Neural progenitor cell (in vitro differentiated cells): ENCODE results near the gene KIRREL2. TPM values are rescaled to one million over a fixed set of nuclear protein-coding genes. Genes with fewer than 3 reads are reported as not detected.
A peak's percentile ranks its signal among the peaks of the same experiment; 100 is the strongest.

ENCODE experiments used
- DNase-seq: peaks from one replicate; pipeline ENCODE4 v3.0.0-alpha.2; 2016; ENCODE audit warnings: low spot score
- H2AFZ ChIP-seq: fragments of 200-600 bp; sonication (generic); replicated peaks from 2 replicates; pipeline ENCODE4 v1.6.1; 2016; ENCODE audit warnings: antibody characterized with exemption
- H3F3A ChIP-seq: fragments of 200-600 bp; sonication (generic); 2 replicates; pipeline ENCODE4 v1.6.1; 2016; ENCODE audit warnings: antibody characterized with exemption, low read depth
- H3K27ac ChIP-seq: fragments of 200-600 bp; sonication (generic); 2 replicates; pipeline ENCODE4 v1.5.1; 2016; ENCODE audit warnings: mild to moderate bottlenecking
- H3K27me3 ChIP-seq: fragments of 200-600 bp; sonication (generic); 2 replicates; pipeline ENCODE4 v1.6.1; 2016; ENCODE audit warnings: mild to moderate bottlenecking, moderate library complexity
- H3K36me3 ChIP-seq: fragments of 200-600 bp; sonication (generic); 2 replicates; pipeline ENCODE4 v1.5.1; 2016
- H3K4me1 ChIP-seq: fragments of 200-600 bp; sonication (generic); 2 replicates; pipeline ENCODE4 v1.6.1; 2016; ENCODE audit warnings: mixed run types
- H3K4me2 ChIP-seq: fragments of 200-600 bp; sonication (generic); 2 replicates; pipeline ENCODE4 v1.6.1; 2016
- H3K4me3 ChIP-seq: fragments of 200-600 bp; sonication (generic); 2 replicates; pipeline ENCODE4 v1.5.1; 2016
- H3K79me2 ChIP-seq: fragments of 200-600 bp; sonication (generic); 2 replicates; pipeline ENCODE4 v1.6.1; 2016; ENCODE audit warnings: low read depth
- H3K9ac ChIP-seq: fragments of 200-600 bp; sonication (generic); 2 replicates; pipeline ENCODE4 v1.6.1; 2016
- H3K9me3 ChIP-seq: fragments of 200-600 bp; sonication (generic); 2 replicates; pipeline ENCODE4 v1.5.1; 2016; ENCODE audit warnings: low read depth
- H4K20me1 ChIP-seq: fragments of 200-600 bp; sonication (generic); 2 replicates; pipeline ENCODE4 v1.6.1; 2016; ENCODE audit warnings: low read depth
- H3K27ac Mint-ChIP-seq: 3 replicates; pipeline ENCODE4 v1.8.0; 2021; ENCODE audit warnings: mixed read lengths
- H3K27me3 Mint-ChIP-seq: 2 replicates; pipeline ENCODE4 v1.8.0; 2022; ENCODE audit warnings: low read depth, mild to moderate bottlenecking, inconsistent platforms, moderate library complexity, mixed read lengths; ENCODE audit not compliant: insufficient read depth
- H3K36me3 Mint-ChIP-seq: 3 replicates; pipeline ENCODE4 v1.8.0; 2021; ENCODE audit warnings: mixed read lengths
- H3K4me1 Mint-ChIP-seq: 3 replicates; pipeline ENCODE4 v1.8.0; 2021; ENCODE audit warnings: mixed read lengths
- H3K4me3 Mint-ChIP-seq: 3 replicates; pipeline ENCODE4 v1.8.0; 2021; ENCODE audit warnings: mild to moderate bottlenecking, moderate library complexity, mixed read lengths
- H3K9me3 Mint-ChIP-seq: 3 replicates; pipeline ENCODE4 v1.8.0; 2020; ENCODE audit warnings: mixed read lengths
- EZH2 ChIP-seq: fragments of 200-600 bp; sonication (generic); IDR thresholded peaks from 2 replicates; pipeline ENCODE4 v1.6.1; 2017; ENCODE audit warnings: antibody characterized with exemption, mild to moderate bottlenecking, moderate library complexity
- EZH2phosphoT487 ChIP-seq: fragments of 200-600 bp; sonication (generic); IDR thresholded peaks from 2 replicates; pipeline ENCODE4 v1.6.1; 2017; ENCODE audit warnings: antibody characterized with exemption
- total RNA-seq: library from RNA; depleted of rRNA; stranded (reverse); fragments of >200 nt; gene quantifications from 2 replicates; pipeline ENCODE4 v1.2.3, GENCODE V29; 2015; ENCODE audit warnings: low replicate concordance
- TF ChIP-seq, protein P1 (sequence below): fragments of 200-600 bp; sonication (generic); IDR thresholded peaks from 2 replicates; pipeline ENCODE4 v1.5.1; 2017; ENCODE audit warnings: antibody characterized with exemption, mild to moderate bottlenecking

The KIRREL2 gene
- total RNA-seq, 1 donor from 2014 or later = 2.4 TPM

DNA sequence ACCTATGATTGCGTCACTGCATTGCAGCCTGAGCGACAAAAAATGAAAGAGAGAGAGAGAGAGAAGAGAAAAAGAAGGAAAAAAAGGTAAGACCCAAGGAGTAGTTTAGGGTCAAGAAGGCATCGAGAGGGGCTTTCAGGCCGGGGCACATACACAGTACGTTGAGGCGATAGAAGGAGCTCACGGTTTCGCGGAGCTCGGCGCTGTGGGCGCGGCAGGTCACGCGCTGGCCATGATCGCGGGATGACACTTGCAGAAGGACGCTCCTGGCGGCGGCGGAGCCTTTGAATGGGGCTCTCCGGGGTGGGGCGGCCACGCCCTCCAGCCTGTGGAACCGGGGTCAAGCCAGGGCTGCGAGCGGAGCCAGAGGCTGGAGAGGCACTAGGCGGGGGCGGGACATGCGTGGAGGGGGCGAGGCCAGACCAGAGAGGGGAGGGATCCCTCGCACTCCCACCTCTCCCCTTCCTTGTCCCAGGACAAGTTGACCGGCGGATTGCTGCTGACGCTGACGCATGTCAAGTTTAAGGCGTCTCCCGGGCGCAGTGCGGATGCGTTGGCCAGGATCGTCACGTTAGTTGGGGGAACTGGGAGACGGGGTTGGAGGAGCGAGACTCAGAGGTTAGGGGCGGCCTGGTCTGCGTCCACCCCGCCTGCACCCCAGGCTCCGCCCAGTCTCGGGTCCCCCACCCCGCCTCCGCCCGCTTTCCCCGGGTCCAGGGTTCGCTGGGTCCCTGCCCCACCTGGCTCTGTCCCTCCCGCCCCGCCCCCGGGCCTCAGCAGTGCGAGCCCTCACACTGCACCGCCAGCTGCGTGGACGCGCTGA is 11.3 kb upstream of the KIRREL2 start:
- H3K4me2 ChIP-seq = peak overlapping the region; percentile 59
- H3K9ac ChIP-seq = no peak overlapping the region
- Mint-ChIP-seq H3K27me3 (peaks cover 61% of the 10 kb centered on the region), H3K36me3 (no peaks in the 10 kb centered on the region), H3K27ac (no peak overlapping the region), H3K4me3 (peak overlapping the region; percentile 75), H3K9me3 (peaks cover 5% of the 10 kb centered on the region), H3K4me1 (peaks cover 15% of the 10 kb centered on the region)
- H3K27ac ChIP-seq = no peak overlapping the region
- H3K9me3 ChIP-seq = no peaks in the 10 kb centered on the region
- peaks cover 17% of the 10 kb centered on the region for H4K20me1 ChIP-seq
- TF ChIP-seq EZH2phosphoT487 (no peak), EZH2 (no peak)
- TF ChIP-seq, protein P1, sequence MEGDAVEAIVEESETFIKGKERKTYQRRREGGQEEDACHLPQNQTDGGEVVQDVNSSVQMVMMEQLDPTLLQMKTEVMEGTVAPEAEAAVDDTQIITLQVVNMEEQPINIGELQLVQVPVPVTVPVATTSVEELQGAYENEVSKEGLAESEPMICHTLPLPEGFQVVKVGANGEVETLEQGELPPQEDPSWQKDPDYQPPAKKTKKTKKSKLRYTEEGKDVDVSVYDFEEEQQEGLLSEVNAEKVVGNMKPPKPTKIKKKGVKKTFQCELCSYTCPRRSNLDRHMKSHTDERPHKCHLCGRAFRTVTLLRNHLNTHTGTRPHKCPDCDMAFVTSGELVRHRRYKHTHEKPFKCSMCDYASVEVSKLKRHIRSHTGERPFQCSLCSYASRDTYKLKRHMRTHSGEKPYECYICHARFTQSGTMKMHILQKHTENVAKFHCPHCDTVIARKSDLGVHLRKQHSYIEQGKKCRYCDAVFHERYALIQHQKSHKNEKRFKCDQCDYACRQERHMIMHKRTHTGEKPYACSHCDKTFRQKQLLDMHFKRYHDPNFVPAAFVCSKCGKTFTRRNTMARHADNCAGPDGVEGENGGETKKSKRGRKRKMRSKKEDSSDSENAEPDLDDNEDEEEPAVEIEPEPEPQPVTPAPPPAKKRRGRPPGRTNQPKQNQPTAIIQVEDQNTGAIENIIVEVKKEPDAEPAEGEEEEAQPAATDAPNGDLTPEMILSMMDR = no peak
- DNase-seq = peak; percentile 49
- H3K27me3 ChIP-seq = peaks cover 98% of the 10 kb centered on the region
- H3F3A ChIP-seq = peaks cover 7% of the 10 kb centered on the region
- H3K36me3 ChIP-seq = no peaks in the 10 kb centered on the region
- H2AFZ ChIP-seq = no peak overlapping the region
- no peaks in the 10 kb centered on the region for H3K79me2 ChIP-seq
- H3K4me3 ChIP-seq = no peak overlapping the region
- peaks cover 8% of the 10 kb centered on the region for H3K4me1 ChIP-seq

GRCh38 chr19:35846038-35846668 is 10.6 kb upstream of the KIRREL2 start:
- Histone ChIP-seq H3K9me3 (no peaks in the 10 kb centered on the region), H3K27ac (no peak overlapping the region), H3K79me2 (no peaks in the 10 kb centered on the region), H2AFZ (no peak overlapping the region), H3K4me1 (peaks cover 8% of the 10 kb centered on the region), H3K9ac (no peak overlapping the region), H4K20me1 (peaks cover 17% of the 10 kb centered on the region), H3F3A (peaks cover 7% of the 10 kb centered on the region), H3K4me2 (peak overlapping the region; percentile 59), H3K27me3 (peaks cover 98% of the 10 kb centered on the region), H3K4me3 (no peak overlapping the region), H3K36me3 (no peaks in the 10 kb centered on the region)
- Mint-ChIP-seq H3K36me3 (no peaks in the 10 kb centered on the region), H3K4me1 (peaks cover 15% of the 10 kb centered on the region), H3K4me3 (peak overlapping the region; percentile 70), H3K9me3 (peaks cover 5% of the 10 kb centered on the region), H3K27me3 (peaks cover 61% of the 10 kb centered on the region), H3K27ac (no peak overlapping the region)
- TF ChIP-seq EZH2phosphoT487 (peak; percentile 71), EZH2 (peak; percentile 78)
- TF ChIP-seq, protein P1 = no peak
- peak; percentile 35 for DNase-seq

DNA sequence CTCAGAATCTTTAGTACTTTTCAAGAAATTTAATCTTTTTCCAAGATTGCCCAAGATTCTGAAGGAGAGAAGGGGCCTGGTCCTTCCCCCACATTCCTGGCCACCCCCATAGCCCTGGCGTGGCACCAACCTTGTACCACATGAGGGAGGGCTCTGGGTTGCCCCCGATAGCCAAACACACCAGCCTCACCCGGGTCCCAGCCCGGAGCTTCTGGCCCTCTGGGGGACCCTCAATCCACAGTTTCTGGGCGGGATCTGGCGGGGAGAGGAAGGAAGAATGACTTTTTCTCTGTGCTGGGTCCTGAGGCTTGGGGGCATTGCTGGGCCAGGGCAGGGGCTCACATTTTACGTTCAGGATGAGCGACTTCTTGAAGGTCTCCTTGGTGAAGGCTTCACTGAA is 8.8 kb upstream of the KIRREL2 start:
- H3K9ac ChIP-seq = no peak overlapping the region
- TF ChIP-seq EZH2 (no peak), EZH2phosphoT487 (no peak)
- TF ChIP-seq, protein P1 = no peak
- H3K4me3 ChIP-seq = no peak overlapping the region
- H3K9me3 ChIP-seq = no peaks in the 10 kb centered on the region
- H3F3A ChIP-seq = peaks cover 7% of the 10 kb centered on the region
- H3K36me3 Mint-ChIP-seq = no peaks in the 10 kb centered on the region
- H4K20me1 ChIP-seq = peaks cover 17% of the 10 kb centered on the region
- no peak overlapping the region for H3K27ac Mint-ChIP-seq
- no peak overlapping the region for H3K4me2 ChIP-seq
- H2AFZ ChIP-seq = no peak overlapping the region
- peak overlapping the region; percentile 24 for H3K4me3 Mint-ChIP-seq
- DNase-seq = no peak
- H3K79me2 ChIP-seq = no peaks in the 10 kb centered on the region
- H3K4me1 Mint-ChIP-seq = peaks cover 28% of the 10 kb centered on the region
- peaks cover 50% of the 10 kb centered on the region for H3K27me3 Mint-ChIP-seq
- H3K36me3 ChIP-seq = no peaks in the 10 kb centered on the region
- peaks cover 5% of the 10 kb centered on the region for H3K9me3 Mint-ChIP-seq
- H3K4me1 ChIP-seq = peaks cover 8% of the 10 kb centered on the region
- peaks cover 96% of the 10 kb centered on the region for H3K27me3 ChIP-seq
- H3K27ac ChIP-seq = no peak overlapping the region
